ENCODE measurements around the gene FCHO2.

The FCHO2 gene

GRCh38 chr5:73117088-73117740 is 161.4 kb downstream of the FCHO2 start:
- H3K27ac ChIP-seq: no peak overlapping the region
- DNase-seq (ENCODE audit: low spot score): no peak

DNA sequence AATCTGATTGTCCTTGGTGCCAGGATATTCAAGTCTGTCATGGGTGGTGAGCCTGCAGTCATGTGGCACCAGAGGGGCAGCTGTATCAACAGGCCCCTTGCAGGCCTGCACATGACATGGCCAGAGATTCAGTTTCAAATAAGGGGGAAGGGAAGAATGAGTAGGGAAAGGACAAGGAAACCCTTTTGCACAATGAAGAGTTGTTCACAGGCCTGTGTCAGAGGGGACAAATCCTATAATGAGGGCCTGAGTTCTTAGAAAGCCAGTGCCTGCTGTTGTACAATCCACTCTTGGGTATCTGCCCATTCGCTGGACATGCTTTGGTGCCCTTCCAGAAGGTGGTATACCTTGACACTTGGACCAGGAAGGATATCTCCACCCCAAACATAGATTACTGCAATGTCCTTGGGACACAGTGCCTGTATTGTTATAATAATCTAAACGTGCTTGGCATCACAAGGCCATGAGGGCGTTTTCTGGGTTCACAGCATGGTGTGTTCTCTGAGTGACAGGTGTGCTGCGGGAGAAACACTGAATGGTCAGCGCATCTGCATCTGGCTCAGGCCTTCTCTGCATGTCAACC is 162.6 kb downstream of the FCHO2 start:
- no peak for DNase-seq (ENCODE audit: low spot score)
- Histone ChIP-seq H3K4me3 (no peak overlapping the region), H3K27ac (no peak overlapping the region)
- TF ChIP-seq CTCF (IDR thresholded peaks at IDR 0.05): no peak

More at GRCh38 chr5:73117088-73117740, 161.4 kb downstream of the FCHO2 start:
- no peak overlapping the region for H3K4me3 ChIP-seq
- no peak for TF ChIP-seq CTCF (IDR thresholded peaks at IDR 0.05)

DNA sequence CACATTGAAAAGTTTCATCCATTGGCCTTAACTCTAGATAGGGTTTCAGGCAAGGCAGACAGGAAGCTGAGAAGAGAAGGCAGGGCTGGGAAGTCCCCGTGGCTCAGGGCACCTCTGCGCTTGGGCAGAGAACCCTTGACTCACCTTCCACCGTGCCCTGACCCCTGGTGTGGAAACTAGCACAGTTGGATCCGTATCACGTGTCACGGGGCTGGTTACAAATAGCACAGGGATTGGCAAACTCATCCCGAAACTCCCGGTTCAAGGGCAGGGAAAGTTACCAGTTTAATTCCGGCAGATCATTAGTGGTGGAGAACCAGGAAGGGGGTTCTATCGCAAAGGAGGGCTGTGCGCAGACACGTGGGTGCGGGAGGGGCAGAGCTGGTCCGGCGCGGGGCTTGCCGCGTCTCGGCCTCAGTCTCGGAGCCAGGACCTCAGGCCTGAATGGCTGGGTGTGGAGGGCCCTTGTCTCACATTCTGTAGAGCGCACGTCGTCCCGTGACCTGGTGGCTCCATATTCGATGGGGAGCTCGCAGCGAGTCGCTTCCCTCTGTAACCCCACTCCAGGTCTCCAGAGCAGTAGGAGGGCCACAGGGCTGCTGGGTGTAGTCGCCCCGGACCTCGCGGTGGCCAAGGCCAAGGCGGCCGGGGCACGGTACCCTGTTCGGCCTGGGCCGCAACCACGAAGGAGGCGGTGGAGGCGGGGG is 163.8 kb downstream of the FCHO2 start:
- DNase-seq (ENCODE audit: low spot score): no peak
- Histone ChIP-seq H3K27ac (no peak overlapping the region), H3K4me3 (peak overlapping the region; percentile 73)

DNA sequence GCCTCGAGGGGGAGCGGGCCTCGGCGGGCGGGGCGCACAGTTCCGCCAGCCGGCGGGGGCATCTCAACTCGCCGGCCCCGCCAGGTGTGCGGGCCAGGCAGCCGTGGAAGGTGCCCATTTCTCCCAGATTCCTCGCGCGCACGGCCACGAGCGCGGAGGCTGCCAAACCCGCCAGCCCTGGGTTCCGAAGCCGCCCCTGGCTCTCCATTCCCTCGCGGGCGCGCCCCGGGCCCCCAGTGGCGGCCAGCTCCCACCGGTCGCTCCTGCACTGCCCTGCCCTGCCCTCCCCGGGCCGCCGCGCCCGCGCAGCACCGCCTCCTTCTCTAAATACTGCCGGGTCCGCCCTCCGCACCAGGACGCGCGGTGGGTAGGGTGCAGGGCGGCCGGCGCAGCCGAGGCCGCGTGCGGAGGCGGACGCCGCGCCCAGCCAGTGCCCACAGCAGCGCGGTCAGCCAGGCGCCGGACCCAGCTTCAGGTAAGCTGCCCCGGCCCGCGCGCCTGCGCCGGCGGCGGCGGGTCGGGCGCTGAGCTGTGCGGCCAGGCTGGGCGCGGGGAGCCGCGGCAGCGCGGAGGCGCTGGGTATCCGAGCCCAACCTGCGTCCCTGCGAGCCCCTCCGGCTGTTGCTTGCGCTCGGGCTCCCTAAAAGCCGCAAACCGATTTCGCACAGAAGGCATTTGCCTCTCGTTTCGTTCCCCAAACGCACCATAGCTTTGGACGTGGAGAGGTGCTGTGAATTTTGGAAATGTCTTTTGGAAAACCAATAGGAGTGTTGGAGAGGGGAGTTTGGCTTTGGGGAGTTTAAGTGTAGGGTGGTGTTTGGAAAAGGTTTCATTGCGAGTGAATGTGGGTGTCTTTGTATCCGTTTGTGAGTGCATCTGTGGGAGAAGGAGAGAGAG is 164.6 kb downstream of the FCHO2 start, which contains the start of gene TMEM171:
TSS of gene TMEM171 (plus strand) at position 354 of the 897 bp plus-strand sequence. CDS start 2,799 bp downstream, outside the sequence.
- H3K27ac ChIP-seq: no peak within 1 kb of the TSS
- DNase-seq (ENCODE audit: low spot score): no peak
- H3K4me3 ChIP-seq: peak within 1 kb of the TSS; percentile 73
- TF ChIP-seq CTCF (IDR thresholded peaks at IDR 0.05): no peak

More for the DNA sequence above, 163.8 kb downstream of the FCHO2 start:
- TF ChIP-seq CTCF (IDR thresholded peaks at IDR 0.05): no peak

DNA sequence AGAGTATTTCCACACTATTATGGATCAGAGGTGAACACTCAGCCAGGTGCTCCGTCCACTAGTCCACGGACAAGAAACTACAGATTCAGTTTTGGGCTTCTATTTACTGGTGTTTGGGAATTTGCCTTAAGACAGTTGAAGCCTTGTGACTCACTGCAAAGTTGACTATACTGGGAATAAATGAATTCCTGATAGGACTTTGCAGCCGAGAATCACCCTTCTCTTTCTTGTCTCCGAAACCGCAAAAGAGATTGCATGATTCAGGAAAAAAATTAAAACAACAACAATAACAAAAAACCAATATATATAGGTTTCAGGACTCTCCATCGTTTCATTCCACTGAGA is 165.2 kb downstream of the FCHO2 start:
- TF ChIP-seq CTCF (IDR thresholded peaks at IDR 0.05): no peak

GRCh38 chr5:73122875-73123810 is 167.3 kb downstream of the FCHO2 start:
- no peak overlapping the region for H3K4me3 ChIP-seq
- no peak for TF ChIP-seq CTCF (IDR thresholded peaks at IDR 0.05)
- no peak for DNase-seq (ENCODE audit: low spot score)
- no peak overlapping the region for H3K27ac ChIP-seq

More for the DNA sequence above, 165.2 kb downstream of the FCHO2 start:
- Histone ChIP-seq H3K4me3 (peak overlapping the region; percentile 73), H3K27ac (no peak overlapping the region)
- DNase-seq (ENCODE audit: low spot score): no peak
